HepG2 (cell line): ENCODE results near the gene LAMA5. TPM values are rescaled to one million over a fixed set of nuclear protein-coding genes. Genes with fewer than 3 reads are reported as not detected.

Source experiments
- AHR ChIP-seq: IDR thresholded peaks from 2 replicates; pipeline ENCODE4 v1.6.1; 2018; ENCODE audit warnings: missing genetic modification reagents, missing compliant biosample characterization
- CSRNP1 ChIP-seq: sonication (generic); formaldehyde crosslinking; IDR thresholded peaks from 2 replicates; pipeline ENCODE4 v1.8.1; 2023; ENCODE audit warnings: mild to moderate bottlenecking, missing genetic modification reagents
- GABPB1 ChIP-seq: IDR thresholded peaks from 2 replicates; pipeline ENCODE4 v1.6.1; 2016; ENCODE audit warnings: mild to moderate bottlenecking, missing genetic modification reagents, moderate library complexity, missing compliant biosample characterization
- IRF2 ChIP-seq: IDR thresholded peaks from 2 replicates; pipeline ENCODE4 v1.6.1; 2018; ENCODE audit warnings: missing genetic modification reagents, missing compliant biosample characterization
- LBX2 ChIP-seq: sonication (generic); formaldehyde crosslinking; IDR thresholded peaks from 2 replicates; pipeline ENCODE4 v1.5.0; 2020; ENCODE audit warnings: missing genetic modification reagents, mild to moderate bottlenecking, borderline replicate concordance
- MAF1 ChIP-seq: sonication (generic); formaldehyde crosslinking; IDR thresholded peaks from 2 replicates; pipeline ENCODE4 v1.5.0; 2020; ENCODE audit warnings: missing genetic modification reagents, borderline replicate concordance
- MED13 ChIP-seq: sonication (generic); formaldehyde crosslinking; IDR thresholded peaks from 2 replicates; pipeline ENCODE4 v1.5.0; 2020; ENCODE audit warnings: missing genetic modification reagents
- MLXIP ChIP-seq: sonication (generic); formaldehyde crosslinking; IDR thresholded peaks from 2 replicates; pipeline ENCODE4 v1.9.0; 2021; ENCODE audit warnings: missing genetic modification reagents, borderline replicate concordance
- NR0B2 ChIP-seq: sonication (generic); formaldehyde crosslinking; IDR thresholded peaks from 2 replicates; pipeline ENCODE4 v1.4.0; 2020; ENCODE audit warnings: mild to moderate bottlenecking, missing genetic modification reagents
- PBX2 ChIP-seq: IDR thresholded peaks from 2 replicates; pipeline ENCODE4 v1.6.1; 2016; ENCODE audit warnings: control low read depth
- RORA ChIP-seq: sonication (generic); formaldehyde crosslinking; IDR thresholded peaks from 2 replicates; pipeline ENCODE4 v1.5.0; 2020; ENCODE audit warnings: mild to moderate bottlenecking, missing genetic modification reagents, moderate library complexity
- SNAPC4 ChIP-seq: sonication (generic); formaldehyde crosslinking; IDR thresholded peaks from 2 replicates; pipeline ENCODE4 v1.4.0; 2020; ENCODE audit warnings: mild to moderate bottlenecking, missing genetic modification reagents
- ZFAT ChIP-seq: sonication (generic); formaldehyde crosslinking; conservative IDR thresholded peaks from 2 replicates; pipeline ENCODE4 v1.8.1; 2023; ENCODE audit warnings: missing genetic modification reagents, inconsistent platforms
- ZNF414 ChIP-seq: sonication (generic); formaldehyde crosslinking; IDR thresholded peaks from 2 replicates; pipeline ENCODE4 v1.5.0; 2020; ENCODE audit warnings: missing genetic modification reagents
- ZNF777 ChIP-seq: sonication (generic); formaldehyde crosslinking; IDR thresholded peaks from 2 replicates; pipeline ENCODE4 v1.4.0; 2020; ENCODE audit warnings: missing genetic modification reagents
- polyA plus RNA-seq, 8 experiments: library from polyadenylated mRNA; depleted of rRNA in 3 of 8; stranded (reverse) in 7 of 8; unstranded in 1 of 8; fragments of >200 nt; fragmentation: Illumina TruSeq in 4 of 8; extraction: Trizol in 4 of 8; gene quantifications; 2 replicates each; pipeline versions ENCODE4 v1.2.1 to v1.2.3, GENCODE V29; 2011 to 2016; ENCODE audit warnings: low read depth in 4 of 8, missing spikeins in 1 of 8, mixed read lengths in 1 of 8; ENCODE audit not compliant: insufficient read depth in 1 of 8
- total RNA-seq, 5 experiments: library from RNA; depleted of rRNA; stranded (reverse); fragments of >200 nt; fragmentation: Illumina TruSeq; extraction: Trizol; gene quantifications; 2 replicates each; pipeline ENCODE4 v1.2.3, GENCODE V29; 2016; ENCODE audit warnings: low read depth in 1 of 5

The LAMA5 gene
- total and polyA plus RNA-seq, 2 of the 13 experiments (the other 11 are each of a cell fraction or from before 2014, with no cell fraction given), result 21.0 to 44.7 TPM

GRCh38 chr20:62405108-62405980 lies 38.2 kb upstream of the LAMA5 start (continued):
- TF ChIP-seq AHR (CRISPR knock-in tag) (peak; percentile 76; the same call in 1 of the 2 replicates), MAF1 (peak; percentile 64; the same call in 1 of the 2 replicates), ZNF777 (no peak), ZNF414 (CRISPR knock-in tag) (no peak), MED13 (CRISPR knock-in tag) (0 out of 2 replicates have a peak, but pooled peaks have one; percentile 40), PBX2 (CRISPR knock-in tag) (no peak), CSRNP1 (CRISPR knock-in tag) (0 out of 2 replicates have a peak, but pooled peaks have one; percentile 64), SNAPC4 (CRISPR knock-in tag) (no peak), GABPB1 (CRISPR knock-in tag) (peak; percentile 67), RORA (CRISPR knock-in tag) (no peak), NR0B2 (no peak), LBX2 (no peak), MLXIP (no peak), ZFAT (CRISPR knock-in tag) (no peak), IRF2 (CRISPR knock-in tag) (0 out of 2 replicates have a peak, but pooled peaks have one; percentile 12)
